HG02798 (cell line): Measurements from ENCODE around the gene ZNF276.
"Not testable (repeated sequence)": the region's sequence is repeated elsewhere in the genome, so short reads cannot be mapped to it uniquely, and the experiment has no call there.

Experiments
- ATAC-seq: cut with Tn5 transposase; IDR thresholded peaks from one replicate; pipeline ENCODE4 v1.9.1; 2021; ENCODE audit warnings: mild to moderate bottlenecking; ENCODE audit not compliant: unreplicated experiment, poor library complexity

ZNF276 gene

GRCh38 chr16:89695875-89696669 is 25.3 kb upstream of the ZNF276 start:
- ATAC-seq = no peak

- ATAC-seq = no peak
Measured at GRCh38 chr16:89696670-89697128, 24.6 kb upstream of the ZNF276 start.

- ATAC-seq = no peak
Measured at GRCh38 chr16:89697161-89697615, 24.1 kb upstream of the ZNF276 start.

- ATAC-seq = no peak
Measured at GRCh38 chr16:89697616-89698331, 23.6 kb upstream of the ZNF276 start.

- not testable (repeated sequence) for ATAC-seq
Measured at GRCh38 chr16:89698717-89699116, 22.6 kb upstream of the ZNF276 start.

- not testable (repeated sequence) for ATAC-seq
Measured at GRCh38 chr16:89699629-89700099, 21.7 kb upstream of the ZNF276 start.

GRCh38 chr16:89700100-89700648 is 21.2 kb upstream of the ZNF276 start:
- peak; percentile 55 for ATAC-seq

GRCh38 chr16:89700649-89701424 is 20.5 kb upstream of the ZNF276 start:
- peak; percentile 0 for ATAC-seq

- peak; percentile 72 for ATAC-seq
Measured at GRCh38 chr16:89701425-89702406, 19.6 kb upstream of the ZNF276 start, which contains the start of gene SPATA2L. TSS of gene SPATA2L (minus strand) at chr16:89701705. CDS start at chr16:89701232, 473 bp downstream.

GRCh38 chr16:89704281-89704680 is 17.1 kb upstream of the ZNF276 start:
- ATAC-seq = no peak

GRCh38 chr16:89705006-89705405 is 16.3 kb upstream of the ZNF276 start:
- no peak for ATAC-seq

GRCh38 chr16:89706518-89707260 is 14.6 kb upstream of the ZNF276 start:
- no peak for ATAC-seq

- no peak for ATAC-seq
Measured at GRCh38 chr16:89707695-89708094, 13.6 kb upstream of the ZNF276 start.

GRCh38 chr16:89708481-89708931 is 12.8 kb upstream of the ZNF276 start:
- ATAC-seq = no peak

- no peak for ATAC-seq
Measured at GRCh38 chr16:89709166-89709565, 12.2 kb upstream of the ZNF276 start.

GRCh38 chr16:89709716-89710432 is 11.5 kb upstream of the ZNF276 start:
- ATAC-seq = no peak

- no peak for ATAC-seq
Measured at GRCh38 chr16:89710709-89711564, 10.4 kb upstream of the ZNF276 start.
